GM18507 (cell line): ENCODE data around the gene HIVEP1.

Experiments used
- DNase-seq: peaks from one replicate; pipeline ENCODE4 v3.0.0; 2011; ENCODE audit warnings: low read depth; ENCODE audit not compliant: insufficient read length; ENCODE audit errors: extremely low spot score
- FAIRE-seq: peaks from 2 replicates; lab custom pipeline; 2011; peaks lifted over from hg19 to GRCh38; lab: Jason Lieb, UNC

Gene HIVEP1

GRCh38 chr6:12036766-12037165, 24.7 kb downstream of the HIVEP1 start:
- DNase-seq: no peak
- no peak for FAIRE-seq

- no peak for FAIRE-seq
- no peak for DNase-seq
These were observed 25.7 kb downstream of the HIVEP1 start for GRCh38 chr6:12037798-12038197.

DNA sequence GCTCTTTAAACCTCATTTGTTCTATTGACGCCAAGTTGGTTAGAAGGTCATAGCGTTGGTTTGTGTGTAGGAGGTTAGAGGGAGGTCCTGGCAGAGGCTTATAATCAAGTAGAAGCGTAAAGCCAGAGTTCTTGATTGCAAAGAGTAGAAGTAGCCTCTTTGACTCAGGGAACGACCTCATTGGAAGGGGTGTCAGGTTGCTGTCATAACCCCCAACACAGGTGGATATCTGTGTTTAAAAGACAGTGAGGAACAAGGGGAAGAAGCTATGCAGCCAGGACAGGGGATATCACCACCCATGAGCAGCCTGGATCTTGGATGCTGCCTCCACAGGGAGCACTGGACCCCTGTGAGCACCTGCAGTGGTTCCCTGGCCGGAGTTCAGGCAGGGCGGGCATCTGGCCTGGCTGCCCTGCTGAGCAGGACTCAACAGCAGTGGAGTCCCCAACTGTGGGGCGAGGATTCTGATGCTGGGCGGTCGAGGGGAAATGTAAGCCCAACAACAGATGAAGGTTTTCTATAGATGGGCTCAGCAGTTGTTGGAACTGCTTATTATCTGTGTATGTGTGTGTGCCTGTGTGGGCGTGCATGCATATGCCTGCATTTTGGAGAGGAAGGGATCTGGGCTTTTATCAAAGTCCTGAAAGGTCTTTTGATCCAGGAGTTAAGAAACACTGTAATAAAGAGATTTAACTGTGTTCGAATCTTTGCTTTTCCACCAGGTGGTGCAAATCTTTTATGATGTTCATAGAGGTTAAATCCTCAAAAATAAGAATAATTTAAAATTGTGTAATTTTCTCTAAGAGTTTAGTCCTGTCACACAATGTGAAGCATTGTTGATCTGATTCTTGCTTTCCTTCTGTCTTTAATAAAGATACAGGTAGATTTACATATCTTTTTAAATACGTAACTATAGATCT, 27.7 kb downstream of the HIVEP1 start:
- FAIRE-seq (no peak), DNase-seq (no peak)

DNA sequence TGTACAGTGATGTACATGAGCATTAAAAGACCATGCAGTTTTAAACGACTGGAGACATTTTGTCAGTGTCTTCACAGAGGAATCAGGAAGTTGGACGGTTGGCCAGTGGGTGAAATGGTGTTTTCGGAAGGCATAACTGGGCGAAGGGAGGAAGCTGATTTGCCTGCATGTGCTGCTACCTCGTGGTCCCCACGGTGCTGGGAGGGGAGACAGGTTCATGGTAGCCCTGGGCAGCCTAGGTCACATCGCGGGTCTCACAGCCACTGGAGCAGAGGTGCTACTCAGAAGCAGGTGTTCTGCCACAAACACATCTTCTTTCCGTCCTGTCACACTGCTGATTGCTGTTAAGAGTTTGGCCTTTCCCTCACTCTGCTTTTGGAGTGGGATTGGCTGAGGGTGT, 35.2 kb downstream of the HIVEP1 start:
- FAIRE-seq: peak; percentile 86
- no peak for DNase-seq

- FAIRE-seq (peak; percentile 24), DNase-seq (no peak)
These were observed 35.8 kb downstream of the HIVEP1 start for GRCh38 chr6:12047792-12048432.

GRCh38 chr6:12048609-12049008, 36.5 kb downstream of the HIVEP1 start:
- no peak for DNase-seq

GRCh38 chr6:12049165-12049564, 37.1 kb downstream of the HIVEP1 start:
- DNase-seq (no peak), FAIRE-seq (peak; percentile 86)

More at GRCh38 chr6:12048609-12049008, 36.5 kb downstream of the HIVEP1 start:
- FAIRE-seq: peak; percentile 18

DNA sequence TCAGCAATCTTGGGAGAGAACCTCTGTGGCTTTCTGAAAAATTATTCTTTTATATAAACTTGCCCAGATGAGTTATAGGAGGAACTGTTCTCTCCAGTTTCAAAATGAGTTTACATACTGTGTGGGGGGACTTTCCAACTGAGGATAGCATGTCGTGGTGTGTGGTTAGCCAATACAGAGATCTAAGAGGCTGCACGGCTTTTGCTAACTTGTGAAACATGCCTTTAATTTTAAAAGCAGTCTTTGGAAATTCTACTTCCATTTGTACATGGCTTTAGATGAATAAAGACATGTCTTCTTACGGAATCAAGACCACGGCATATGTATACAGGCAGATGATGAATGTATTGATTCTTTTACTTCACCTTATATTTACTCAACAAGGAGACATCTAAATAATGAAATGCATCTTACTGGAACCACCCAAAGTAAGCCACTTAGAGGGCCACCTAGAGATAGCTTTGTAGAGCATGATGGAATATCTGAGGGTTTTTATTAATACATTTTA, 39.8 kb downstream of the HIVEP1 start:
- FAIRE-seq: peak; percentile 96
- no peak for DNase-seq

DNA sequence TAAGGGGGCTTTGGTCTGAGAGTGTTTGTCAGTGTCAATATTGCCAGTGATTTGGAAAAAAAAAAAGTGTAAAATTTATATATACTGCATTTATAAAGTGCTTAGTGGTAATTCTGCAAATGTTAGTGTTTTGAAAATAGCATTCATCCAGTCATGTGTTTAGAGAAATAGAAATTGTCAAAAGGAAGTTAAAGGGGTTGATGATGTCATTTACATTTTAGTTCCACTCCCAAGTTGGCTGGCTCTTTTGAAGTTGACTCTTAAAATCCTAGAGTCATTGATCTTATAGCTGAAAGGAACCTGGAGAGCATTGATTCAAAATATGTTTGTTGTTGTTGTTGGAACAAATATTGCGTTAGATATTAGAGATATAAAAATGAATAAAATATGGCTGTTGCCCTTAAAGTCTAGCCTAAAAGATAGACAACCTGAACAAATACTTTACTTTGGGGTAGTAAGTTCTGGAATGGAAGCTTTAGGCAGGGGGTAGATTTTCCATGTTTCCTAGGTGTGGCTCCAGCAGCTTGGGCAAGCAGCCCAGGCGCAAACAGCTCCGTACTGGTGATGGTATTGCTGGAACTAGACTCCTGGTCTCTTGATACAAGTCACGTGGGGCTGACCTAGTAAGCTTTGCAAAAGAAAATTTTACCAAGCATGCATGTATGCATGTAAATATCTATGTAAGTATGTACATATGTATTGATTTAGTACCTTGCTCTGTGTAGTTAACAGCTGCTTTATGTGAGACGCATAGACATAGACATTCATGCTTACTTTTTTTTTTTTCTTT, 46.3 kb downstream of the HIVEP1 start:
- no peak for DNase-seq
- no peak for FAIRE-seq

GRCh38 chr6:12060780-12061609, 48.9 kb downstream of the HIVEP1 start:
- peak; percentile 97 for FAIRE-seq

GRCh38 chr6:12062605-12063004, 50.5 kb downstream of the HIVEP1 start:
- FAIRE-seq (no peak), DNase-seq (no peak)

More at GRCh38 chr6:12060780-12061609, 48.9 kb downstream of the HIVEP1 start:
- DNase-seq: no peak

DNA sequence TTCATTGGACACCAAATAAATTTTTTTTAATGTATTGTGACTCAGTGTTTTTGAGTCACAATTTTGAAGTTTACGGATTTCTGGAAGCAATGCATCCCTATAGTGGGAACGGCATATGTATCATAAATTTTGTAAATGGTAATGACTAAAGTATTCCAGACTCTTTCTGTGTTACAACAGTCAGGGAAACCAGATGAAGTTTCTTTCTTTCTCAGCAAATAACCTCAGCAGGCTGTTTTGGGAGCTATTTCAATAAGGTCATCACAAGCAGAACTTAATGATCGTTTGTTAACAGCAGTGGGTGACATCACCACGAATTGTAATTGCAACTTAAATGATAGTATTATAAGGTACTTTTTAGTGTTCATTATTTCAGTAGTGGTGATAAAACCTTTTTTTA, 52.0 kb downstream of the HIVEP1 start:
- FAIRE-seq (no peak), DNase-seq (no peak)

- peak; percentile 84 for FAIRE-seq
- no peak for DNase-seq
These were observed 52.5 kb downstream of the HIVEP1 start for GRCh38 chr6:12064538-12065071.

- FAIRE-seq (peak; percentile 92), DNase-seq (no peak)
These were observed 53.4 kb downstream of the HIVEP1 start for GRCh38 chr6:12065321-12066140.

DNA sequence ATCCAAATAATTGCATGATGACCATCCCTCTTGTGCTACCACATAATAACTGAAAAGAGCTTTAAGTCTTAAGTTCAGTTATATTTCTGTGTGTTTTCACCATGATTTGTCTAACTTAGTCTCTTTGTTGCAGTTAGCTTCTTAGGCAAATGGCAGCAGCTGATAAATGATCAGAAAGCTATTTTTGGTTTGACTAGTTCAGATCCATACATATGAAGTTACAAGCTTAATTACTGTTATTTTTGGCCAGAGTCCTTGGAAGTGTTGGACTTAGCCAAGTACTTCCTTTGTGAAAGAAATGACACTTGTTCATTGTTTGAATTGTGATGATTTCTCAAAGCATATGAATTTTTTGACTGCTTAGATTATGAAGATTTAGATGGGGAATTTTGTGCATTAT, 54.2 kb downstream of the HIVEP1 start:
- FAIRE-seq (no peak), DNase-seq (no peak)

GRCh38 chr6:12068899-12069557, 56.9 kb downstream of the HIVEP1 start:
- DNase-seq (no peak), FAIRE-seq (peak; percentile 33)

GRCh38 chr6:12069891-12070529, 57.9 kb downstream of the HIVEP1 start:
- DNase-seq: no peak
- FAIRE-seq: no peak
